PC-9 (cell line): ENCODE results near the gene GALNT2. TPM values are rescaled to one million over a fixed set of nuclear protein-coding genes. Genes with fewer than 3 reads are reported as not detected.

Source experiments
- BruUV-seq: library from RNA; stranded (reverse); fragments of 400-500 nt; replicated peaks from 2 replicates; lab custom pipeline; 2021; lab: Mats Ljungman, UMichigan
- CTCF ChIA-PET: fragments of 300-600 bp; sonication (Branson Sonifier 250); formaldehyde crosslinking; loops from one replicate; lab custom pipeline; 2022; ENCODE audit warnings: antibody characterized with exemption; lab: Charles Lee
- POLR2A ChIA-PET: fragments of 300-600 bp; sonication (Branson Sonifier 250); formaldehyde crosslinking; loops from one replicate; lab custom pipeline; 2022; ENCODE audit warnings: antibody characterized with exemption; ENCODE audit not compliant: unreplicated experiment; lab: Charles Lee
- DNase-seq, 2 experiments: peaks; one replicate each; pipeline versions ENCODE4 v3.0.0 to v3.0.0-alpha.2; 2015 to 2022; ENCODE audit warnings: mixed read lengths in 1 of 2
- H2AFZ ChIP-seq: fragments of 200-600 bp; sonication (generic); 2 replicates; pipeline ENCODE4 v1.8.1; 2017; ENCODE audit warnings: antibody characterized with exemption
- H3F3A ChIP-seq: fragments of 200-600 bp; sonication (generic); 2 replicates; pipeline ENCODE4 v1.8.1; 2017; ENCODE audit warnings: antibody characterized with exemption, mild to moderate bottlenecking, low read depth; ENCODE audit not compliant: insufficient read depth
- H3K27ac ChIP-seq: fragments of 200-600 bp; sonication (generic); 2 replicates; pipeline ENCODE4 v1.6.1; 2016; ENCODE audit warnings: mixed run types
- H3K27me3 ChIP-seq: fragments of 200-600 bp; sonication (generic); 2 replicates; pipeline ENCODE4 v1.6.1; 2016; ENCODE audit warnings: low read depth, mixed run types; ENCODE audit not compliant: insufficient read depth
- H3K36me3 ChIP-seq: fragments of 200-600 bp; sonication (generic); 2 replicates; pipeline ENCODE4 v1.6.1; 2016; ENCODE audit warnings: low read depth, mixed run types
- H3K4me1 ChIP-seq: fragments of 200-600 bp; sonication (generic); replicated peaks from 2 replicates; pipeline ENCODE4 v1.6.1; 2016; ENCODE audit warnings: mixed run types; ENCODE audit not compliant: insufficient read depth
- H3K4me2 ChIP-seq: fragments of 200-600 bp; sonication (generic); 2 replicates; pipeline ENCODE4 v1.6.1; 2017; ENCODE audit warnings: mixed run types
- H3K4me3 ChIP-seq: fragments of 200-600 bp; sonication (generic); 2 replicates; pipeline ENCODE4 v1.6.1; 2016; ENCODE audit warnings: mixed run types
- H3K79me2 ChIP-seq: fragments of 200-600 bp; sonication (generic); 2 replicates; pipeline ENCODE4 v1.6.1; 2017; ENCODE audit warnings: low read depth, mixed run types
- H3K9me2 ChIP-seq: fragments of 200-600 bp; sonication (generic); 2 replicates; pipeline ENCODE4 v1.8.1; 2017; ENCODE audit warnings: mild to moderate bottlenecking; ENCODE audit not compliant: insufficient read depth
- H3K9me3 ChIP-seq: fragments of 200-600 bp; sonication (generic); 2 replicates; pipeline ENCODE4 v1.8.1; 2016; ENCODE audit warnings: low read depth; ENCODE audit not compliant: insufficient read depth
- H4K20me1 ChIP-seq: fragments of 200-600 bp; sonication (generic); 2 replicates; pipeline ENCODE4 v1.8.1; 2017; ENCODE audit not compliant: insufficient read depth
- CTCF ChIP-seq: fragments of 200-600 bp; sonication (generic); conservative IDR thresholded peaks from 2 replicates; pipeline ENCODE4 v1.6.1; 2017; ENCODE audit warnings: mixed run types, antibody characterized with exemption, mild to moderate bottlenecking, moderate library complexity
- EZH2 ChIP-seq: fragments of 200-600 bp; sonication (generic); IDR thresholded peaks from 2 replicates; pipeline ENCODE4 v1.8.0; 2017; ENCODE audit warnings: antibody characterized with exemption, low read depth
- intact Hi-C: fragments of 100-400 bp; cut with micrococcal nuclease; formaldehyde crosslinking; loops from one replicate; pipeline ENCODE4 v1.10.0; 2022; ENCODE audit not compliant: unreplicated experiment
- total RNA-seq: library from RNA; stranded (reverse); gene quantifications from 2 replicates; pipeline ENCODE4 v1.2.3, GENCODE V29; 2021

Gene GALNT2
- total RNA-seq, 1 experiment from 2014 or later, result 121 TPM

GRCh38 chr1:230282157-230282556, 215.1 kb downstream of the GALNT2 start:
- H3K9me3 ChIP-seq, result no peaks in the 10 kb centered on the region
- H3K27me3 ChIP-seq, result no peaks in the 10 kb centered on the region
- H2AFZ ChIP-seq, result no peak overlapping the region
- no peak for DNase-seq
- no TSS peak for BruUV-seq
- H3K4me2 ChIP-seq, result no peak overlapping the region
- H3K4me3 ChIP-seq, result no peak overlapping the region
- H3K27ac ChIP-seq, result no peak overlapping the region
- H3K9me2 ChIP-seq, result no peaks in the 10 kb centered on the region
- H3F3A ChIP-seq, result no peaks in the 10 kb centered on the region
- intact Hi-C loops, result no loop called here
- no peaks in the 10 kb centered on the region for H4K20me1 ChIP-seq
- no peaks in the 10 kb centered on the region for H3K36me3 ChIP-seq
- TF ChIP-seq CTCF (no peak), EZH2 (no peak)
- H3K4me1 ChIP-seq, result no peaks in the 10 kb centered on the region
- no peaks in the 10 kb centered on the region for H3K79me2 ChIP-seq
- CTCF ChIA-PET, result no interaction called here
- POLR2A ChIA-PET, result no interaction called here

- CTCF ChIA-PET, result no interaction called here
These were observed 216.6 kb downstream of the GALNT2 start for GRCh38 chr1:230283678-230284077.

GRCh38 chr1:230284891-230285290, 217.9 kb downstream of the GALNT2 start:
- no peak for DNase-seq
- no peaks in the 10 kb centered on the region for H3K4me1 ChIP-seq
- H3K27me3 ChIP-seq, result no peaks in the 10 kb centered on the region
- BruUV-seq, result no TSS peak
- no peaks in the 10 kb centered on the region for H3K79me2 ChIP-seq
- ChIA-PET CTCF (no interaction called here), POLR2A (no interaction called here)
- H3F3A ChIP-seq, result no peaks in the 10 kb centered on the region
- H3K4me3 ChIP-seq, result no peak overlapping the region
- H3K36me3 ChIP-seq, result no peaks in the 10 kb centered on the region
- H4K20me1 ChIP-seq, result no peaks in the 10 kb centered on the region
- H3K27ac ChIP-seq, result no peak overlapping the region
- no peaks in the 10 kb centered on the region for H3K9me2 ChIP-seq
- TF ChIP-seq CTCF, result no peak
- TF ChIP-seq EZH2, result no peak
- no peaks in the 10 kb centered on the region for H3K9me3 ChIP-seq
- H3K4me2 ChIP-seq, result no peak overlapping the region
- intact Hi-C loops, result no loop called here
- H2AFZ ChIP-seq, result no peak overlapping the region

More at GRCh38 chr1:230283678-230284077, 216.6 kb downstream of the GALNT2 start:
- Histone ChIP-seq H3K36me3 (no peaks in the 10 kb centered on the region), H3K4me3 (no peak overlapping the region), H4K20me1 (no peaks in the 10 kb centered on the region), H3K4me2 (no peak overlapping the region), H3K27ac (no peak overlapping the region), H3K9me2 (no peaks in the 10 kb centered on the region), H3K4me1 (no peaks in the 10 kb centered on the region), H2AFZ (no peak overlapping the region), H3K27me3 (no peaks in the 10 kb centered on the region), H3K79me2 (no peaks in the 10 kb centered on the region), H3F3A (no peaks in the 10 kb centered on the region), H3K9me3 (no peaks in the 10 kb centered on the region)
- intact Hi-C loops, result no loop called here
- no TSS peak for BruUV-seq
- TF ChIP-seq CTCF (no peak), EZH2 (no peak)
- POLR2A ChIA-PET, result no interaction called here
- DNase-seq, result no peak
